ENCODE measurements around the gene ATF7. TPM values are rescaled to one million over a fixed set of nuclear protein-coding genes. Genes with fewer than 3 reads are reported as not detected.
A peak's percentile ranks its signal among the peaks of the same experiment; 100 is the strongest.
"Not testable (repeated sequence)": the region's sequence is repeated elsewhere in the genome, so short reads cannot be mapped to it uniquely, and the experiment has no call there.

Gene ATF7
- total RNA-seq, 3 donors from 2014 or later, result 31.4 to 34.1 (median 33.4) TPM

DNA sequence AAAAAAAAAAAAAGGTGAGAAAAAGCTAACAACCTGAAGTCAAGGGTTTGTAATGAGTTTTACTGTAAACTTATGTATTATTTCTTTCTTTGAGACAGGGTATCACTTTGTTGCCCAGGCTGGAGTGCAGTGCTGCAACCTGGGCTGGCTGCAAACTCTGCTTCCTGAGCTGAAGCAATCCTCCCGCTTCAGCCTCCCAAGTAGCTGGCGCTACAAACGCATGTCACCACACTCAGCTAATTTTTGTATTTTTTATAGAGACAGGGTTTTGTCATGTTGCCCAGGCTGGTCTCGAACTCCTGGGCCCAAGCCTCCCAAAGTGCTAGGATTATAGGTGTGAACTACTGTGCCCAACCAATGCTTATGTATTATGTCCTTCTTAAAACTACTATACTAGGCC lies 9.2 kb downstream of the ATF7 start:
- H3K4me3 ChIP-seq, result no peak overlapping the region
- peak overlapping the region; percentile 13 to 26 for H3K27ac ChIP-seq
- TF ChIP-seq, protein P1, sequence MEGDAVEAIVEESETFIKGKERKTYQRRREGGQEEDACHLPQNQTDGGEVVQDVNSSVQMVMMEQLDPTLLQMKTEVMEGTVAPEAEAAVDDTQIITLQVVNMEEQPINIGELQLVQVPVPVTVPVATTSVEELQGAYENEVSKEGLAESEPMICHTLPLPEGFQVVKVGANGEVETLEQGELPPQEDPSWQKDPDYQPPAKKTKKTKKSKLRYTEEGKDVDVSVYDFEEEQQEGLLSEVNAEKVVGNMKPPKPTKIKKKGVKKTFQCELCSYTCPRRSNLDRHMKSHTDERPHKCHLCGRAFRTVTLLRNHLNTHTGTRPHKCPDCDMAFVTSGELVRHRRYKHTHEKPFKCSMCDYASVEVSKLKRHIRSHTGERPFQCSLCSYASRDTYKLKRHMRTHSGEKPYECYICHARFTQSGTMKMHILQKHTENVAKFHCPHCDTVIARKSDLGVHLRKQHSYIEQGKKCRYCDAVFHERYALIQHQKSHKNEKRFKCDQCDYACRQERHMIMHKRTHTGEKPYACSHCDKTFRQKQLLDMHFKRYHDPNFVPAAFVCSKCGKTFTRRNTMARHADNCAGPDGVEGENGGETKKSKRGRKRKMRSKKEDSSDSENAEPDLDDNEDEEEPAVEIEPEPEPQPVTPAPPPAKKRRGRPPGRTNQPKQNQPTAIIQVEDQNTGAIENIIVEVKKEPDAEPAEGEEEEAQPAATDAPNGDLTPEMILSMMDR (IDR thresholded peaks at IDR 0.05), result no peak
- TF ChIP-seq POLR2AphosphoS5 (IDR thresholded peaks at IDR 0.05) (no peak), POLR2A (IDR thresholded peaks at IDR 0.05) (no peak)
- no peak for DNase-seq (ENCODE audit: low spot score in 2 of 2)
- no peaks in the 10 kb centered on the region for H3K27me3 ChIP-seq
- no peaks in the 10 kb centered on the region for H3K9me3 ChIP-seq
- no peaks in the 10 kb centered on the region for H3K4me1 ChIP-seq
- intact Hi-C loops (cut with DNase I; ENCODE audit: low total_unique reads), result loop anchor here (10.0 kb wide), 1 partner anchor 52 kb away; no protein-coding TSS in a partner anchor
- H3K36me3 ChIP-seq, result no peaks in the 10 kb centered on the region

DNA sequence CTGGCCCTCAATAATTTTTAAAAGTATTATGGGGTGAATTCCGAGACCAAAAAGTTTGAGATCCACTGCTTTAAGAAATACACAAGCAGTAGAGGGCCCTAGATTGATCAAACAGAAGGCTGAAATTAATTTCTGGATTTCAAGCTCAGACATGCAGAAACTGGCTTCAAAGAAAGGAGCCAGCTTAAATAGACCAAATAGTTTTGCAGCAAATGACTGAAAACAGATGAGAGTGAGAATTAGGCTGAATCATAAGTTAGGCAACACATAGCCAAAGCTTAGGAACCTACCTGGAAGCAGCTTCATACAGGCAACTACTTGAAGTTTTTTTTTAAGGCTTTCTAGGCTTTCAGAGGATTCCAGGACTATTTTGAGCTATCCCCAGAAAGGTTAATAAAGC lies 12.4 kb downstream of the ATF7 start:
- H3K4me1 ChIP-seq, result no peaks in the 10 kb centered on the region
- H3K4me3 ChIP-seq, result no peak overlapping the region
- H3K9me3 ChIP-seq, result no peaks in the 10 kb centered on the region
- TF ChIP-seq POLR2A (IDR thresholded peaks at IDR 0.05), result no peak
- TF ChIP-seq, protein P1 (IDR thresholded peaks at IDR 0.05), result no peak
- no peak for TF ChIP-seq POLR2AphosphoS5 (IDR thresholded peaks at IDR 0.05)
- intact Hi-C loops (cut with DNase I; ENCODE audit: low total_unique reads), result loop anchor here (10.0 kb wide), 1 partner anchor 49 kb away; no protein-coding TSS in a partner anchor
- no peaks in the 10 kb centered on the region for H3K27me3 ChIP-seq
- no peak for DNase-seq (ENCODE audit: low spot score in 2 of 2)
- H3K36me3 ChIP-seq, result no peaks in the 10 kb centered on the region
- peak overlapping the region in 1 of 2 donors; percentile 31 for H3K27ac ChIP-seq

DNA sequence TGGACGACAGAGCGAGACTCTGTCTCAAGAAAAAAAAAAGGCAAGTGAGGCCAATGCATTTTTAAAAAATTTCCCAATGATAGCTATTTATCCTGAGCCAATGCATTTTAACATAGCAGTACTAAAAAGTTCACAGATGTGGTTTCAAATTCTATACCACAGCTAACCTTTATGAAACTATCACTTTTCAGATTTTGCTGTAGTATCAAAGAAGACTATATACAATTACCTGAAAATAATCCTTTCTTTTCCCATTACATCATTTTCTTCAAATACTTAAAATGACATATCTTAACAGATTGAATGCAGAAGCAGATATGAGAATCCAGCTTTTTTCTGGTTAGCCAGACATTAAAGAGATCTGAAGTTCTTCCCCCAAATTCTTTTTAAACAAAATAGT lies 13.2 kb downstream of the ATF7 start:
- no peak overlapping the region for H3K27ac ChIP-seq

DNA sequence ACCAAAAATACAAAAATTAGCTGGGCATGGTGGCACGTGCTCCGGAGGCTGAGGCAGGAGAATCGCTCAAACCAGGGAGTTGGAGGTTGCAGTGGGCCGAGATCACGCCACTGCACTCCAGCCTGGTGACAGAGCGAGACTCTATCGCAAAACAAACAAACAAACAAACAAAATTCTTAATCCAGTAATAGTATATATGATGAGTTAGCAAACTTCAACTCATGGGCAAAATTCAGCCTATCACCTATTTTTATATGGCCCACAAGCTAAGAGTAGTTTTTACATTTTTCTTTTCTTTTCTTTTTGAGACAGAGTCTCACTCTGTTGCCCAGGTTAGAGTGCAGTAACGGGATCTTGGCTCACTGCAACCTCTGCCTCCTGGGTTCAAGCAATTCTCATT lies 14.9 kb downstream of the ATF7 start:
- H3K4me3 ChIP-seq, result no peak overlapping the region
- no peak for DNase-seq (ENCODE audit: low spot score in 2 of 2)
- no peaks in the 10 kb centered on the region for H3K4me1 ChIP-seq
- no peaks in the 10 kb centered on the region for H3K9me3 ChIP-seq
- H3K36me3 ChIP-seq, result no peaks in the 10 kb centered on the region
- intact Hi-C loops (cut with DNase I; ENCODE audit: low total_unique reads), result loop anchor here (10.0 kb wide), 1 partner anchor 47 kb away; no protein-coding TSS in a partner anchor
- no peaks in the 10 kb centered on the region for H3K27me3 ChIP-seq
- H3K27ac ChIP-seq, result no peak overlapping the region
- TF ChIP-seq POLR2AphosphoS5 (IDR thresholded peaks at IDR 0.05) (no peak), POLR2A (IDR thresholded peaks at IDR 0.05) (no peak)
- TF ChIP-seq, protein P1 (IDR thresholded peaks at IDR 0.05), result no peak

More for the DNA sequence above, 13.2 kb downstream of the ATF7 start:
- intact Hi-C loops (cut with DNase I; ENCODE audit: low total_unique reads), result loop anchor here (10.0 kb wide), 1 partner anchor 48 kb away; no protein-coding TSS in a partner anchor
- Histone ChIP-seq H3K4me1 (no peaks in the 10 kb centered on the region), H3K9me3 (no peaks in the 10 kb centered on the region), H3K36me3 (no peaks in the 10 kb centered on the region), H3K4me3 (no peak overlapping the region), H3K27me3 (no peaks in the 10 kb centered on the region)
- DNase-seq (ENCODE audit: low spot score in 2 of 2), result no peak
- TF ChIP-seq POLR2A (IDR thresholded peaks at IDR 0.05) (no peak), POLR2AphosphoS5 (IDR thresholded peaks at IDR 0.05) (no peak)
- TF ChIP-seq, protein P1 (IDR thresholded peaks at IDR 0.05), result no peak

DNA sequence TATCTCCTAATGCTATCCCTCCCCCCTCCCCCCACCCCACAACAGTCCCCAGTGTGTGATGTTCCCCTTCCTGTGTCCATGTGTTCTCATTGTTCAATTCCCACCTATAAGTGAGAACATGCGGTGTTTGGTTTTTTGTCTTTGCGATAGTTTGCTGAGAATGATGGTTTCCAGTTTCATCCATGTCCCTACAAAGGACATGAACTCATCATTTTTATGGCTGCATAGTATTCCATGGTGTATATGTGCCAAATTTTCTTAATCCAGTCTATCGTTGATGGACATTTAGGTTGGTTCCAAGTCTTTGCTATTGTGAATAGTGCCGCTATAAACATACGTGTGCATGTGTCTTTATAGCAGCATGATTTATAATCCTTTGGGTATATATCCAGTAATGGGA lies 19.5 kb downstream of the ATF7 start:
- H3K27ac ChIP-seq; DNase-seq (ENCODE audit: low spot score in 2 of 2); H3K9me3 ChIP-seq; H3K4me1 ChIP-seq; intact Hi-C loops (cut with DNase I; ENCODE audit: low total_unique reads); H3K27me3 ChIP-seq; H3K4me3 ChIP-seq; H3K36me3 ChIP-seq: not testable (repeated sequence)

DNA sequence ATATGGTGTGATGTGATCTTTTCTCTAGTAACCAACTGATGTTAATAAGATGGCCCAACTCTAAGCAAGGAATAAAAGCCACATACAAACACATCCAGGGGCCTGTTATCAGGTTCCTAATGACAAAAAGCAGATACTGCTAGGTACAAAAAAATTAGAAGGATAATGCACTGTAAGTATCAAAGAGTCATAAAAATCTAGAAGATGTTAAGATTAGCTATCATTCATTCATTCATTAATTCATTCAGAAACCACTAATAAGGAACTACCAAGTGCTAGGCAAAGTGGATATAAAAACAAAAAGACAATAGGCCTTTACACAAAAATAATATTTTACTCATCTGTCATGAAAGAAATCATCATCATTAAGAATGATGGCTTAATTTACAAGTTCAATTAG lies 21.6 kb downstream of the ATF7 start:
- no peak overlapping the region for H3K4me3 ChIP-seq
- no peaks in the 10 kb centered on the region for H3K9me3 ChIP-seq
- no peaks in the 10 kb centered on the region for H3K36me3 ChIP-seq
- no peaks in the 10 kb centered on the region for H3K4me1 ChIP-seq
- TF ChIP-seq POLR2AphosphoS5 (IDR thresholded peaks at IDR 0.05) (no peak), POLR2A (IDR thresholded peaks at IDR 0.05) (no peak)
- intact Hi-C loops (cut with DNase I; ENCODE audit: low total_unique reads), result no loop called here
- no peaks in the 10 kb centered on the region for H3K27me3 ChIP-seq
- DNase-seq (ENCODE audit: low spot score in 2 of 2), result no peak
- H3K27ac ChIP-seq, result no peak overlapping the region

Data from breast epithelium (tissue), 4 donors.